ENCODE data around the gene HSD17B14. TPM values are rescaled to one million over a fixed set of nuclear protein-coding genes. Genes with fewer than 3 reads are reported as not detected.

HSD17B14 gene
- total and polyA plus RNA-seq, 4 donors, result 3.7 to 12.6 (median 8.1) TPM

- Histone ChIP-seq H3K27ac (ENCODE audit: low read depth in 1 of 2, low read length in 2 of 2) (peak overlapping the region; percentile 94 to 95), H3K4me1 (ENCODE audit: control insufficient read depth in 4 of 4, insufficient read depth in 4 of 4, low read length in 3 of 4) (peaks cover 5 to 9% (median 6%) of the 10 kb centered on the region in 4 donors), H3K4me3 (ENCODE audit: low read depth in 1 of 3, low read length in 3 of 3) (peak overlapping the region; percentile 55 to 71 (median 67)), H3K27me3 (ENCODE audit: control insufficient read depth in 4 of 4, insufficient read depth in 4 of 4, low read length in 3 of 4) (no peaks in the 10 kb centered on the region), H3K9me3 (ENCODE audit: control insufficient read depth in 4 of 4, low read length in 3 of 4) (no peaks in the 10 kb centered on the region), H3K36me3 (ENCODE audit: control insufficient read depth in 4 of 4, insufficient read depth in 3 of 4, low read depth in 1 of 4, low read length in 3 of 4) (peaks cover 0 to 6% (median 0%) of the 10 kb centered on the region in 4 donors), H3K9ac (ENCODE audit: low read depth in 1 of 2, low read length in 2 of 2) (peak overlapping the region in 1 of 2 donors; percentile 89)
- DNase-seq (ENCODE audit: low spot score), result peak; percentile 57
- TF ChIP-seq YY1 (IDR thresholded peaks at IDR 0.05) (no peak), JUND (IDR thresholded peaks at IDR 0.05) (no peak)
- 72% methylated on average over 14 of the region's 14 CpGs for WGBS
These were observed 30.9 kb upstream of the HSD17B14 start for GRCh38 chr19:48867123-48867745.

- TF ChIP-seq GABPA (IDR thresholded peaks at IDR 0.05 in 1 of 2, conservative IDR thresholded peaks at IDR 0.05 in 1 of 2) (no peak), RXRA (IDR thresholded peaks at IDR 0.05) (no peak), EGR1 (IDR thresholded peaks at IDR 0.05; ENCODE audit: low read depth in 2 of 2) (no peak), RAD21 (IDR thresholded peaks at IDR 0.05) (no peak), REST (IDR thresholded peaks at IDR 0.05) (no peak), TAF1 (conservative IDR thresholded peaks at IDR 0.05) (no peak), FOXA1 (IDR thresholded peaks at IDR 0.05) (no peak), HNF4A (conservative IDR thresholded peaks at IDR 0.05) (no peak), MAX (IDR thresholded peaks at IDR 0.05) (no peak), ZBTB33 (IDR thresholded peaks at IDR 0.05) (no peak)
- H3K27ac ChIP-seq (ENCODE audit: low read depth in 1 of 2, low read length in 2 of 2), result no peak overlapping the region
- no peak overlapping the region for H3K9ac ChIP-seq (ENCODE audit: low read depth in 1 of 2, low read length in 2 of 2)
- H3K9me3 ChIP-seq (ENCODE audit: control insufficient read depth in 4 of 4, low read length in 3 of 4), result no peaks in the 10 kb centered on the region
- peaks cover 5 to 9% (median 6%) of the 10 kb centered on the region in 4 donors for H3K4me1 ChIP-seq (ENCODE audit: control insufficient read depth in 4 of 4, insufficient read depth in 4 of 4, low read length in 3 of 4)
- no peak overlapping the region for H3K4me3 ChIP-seq (ENCODE audit: low read depth in 1 of 3, low read length in 3 of 3)
- peaks cover 0 to 6% (median 0%) of the 10 kb centered on the region in 4 donors for H3K36me3 ChIP-seq (ENCODE audit: control insufficient read depth in 4 of 4, insufficient read depth in 3 of 4, low read depth in 1 of 4, low read length in 3 of 4)
- no peak for DNase-seq (ENCODE audit: low spot score)
- H3K27me3 ChIP-seq (ENCODE audit: control insufficient read depth in 4 of 4, insufficient read depth in 4 of 4, low read length in 3 of 4), result no peaks in the 10 kb centered on the region
- WGBS, result 82% methylated on average over 6 of the region's 6 CpGs
These were observed 30.4 kb upstream of the HSD17B14 start for GRCh38 chr19:48866692-48867091.

- no peak overlapping the region for H3K4me3 ChIP-seq (ENCODE audit: low read depth in 1 of 3, low read length in 3 of 3)
- WGBS, result 80% methylated on average over 7 of the region's 7 CpGs
- TF ChIP-seq TAF1 (conservative IDR thresholded peaks at IDR 0.05), result no peak
- TF ChIP-seq HNF4A (conservative IDR thresholded peaks at IDR 0.05), result no peak
- no peak for TF ChIP-seq CTCF (IDR thresholded peaks at IDR 0.05; ENCODE audit: low read depth, low read length, missing input control)
- no peak for TF ChIP-seq ATF3 (IDR thresholded peaks at IDR 0.05)
- no peak for TF ChIP-seq JUND (IDR thresholded peaks at IDR 0.05)
- no peak for TF ChIP-seq GABPA (IDR thresholded peaks at IDR 0.05 in 1 of 2, conservative IDR thresholded peaks at IDR 0.05 in 1 of 2)
- TF ChIP-seq RXRA (IDR thresholded peaks at IDR 0.05), result no peak
- TF ChIP-seq REST (IDR thresholded peaks at IDR 0.05), result no peak
- no peak for TF ChIP-seq FOXA1 (IDR thresholded peaks at IDR 0.05)
- TF ChIP-seq FOXA2 (IDR thresholded peaks at IDR 0.05), result no peak
These were observed 26.5 kb upstream of the HSD17B14 start for GRCh38 chr19:48862827-48863226.

More at GRCh38 chr19:48862827-48863226, 26.5 kb upstream of the HSD17B14 start:
- Histone ChIP-seq H3K27ac (ENCODE audit: low read depth in 1 of 2, low read length in 2 of 2) (no peak overlapping the region), H3K36me3 (ENCODE audit: control insufficient read depth in 4 of 4, insufficient read depth in 3 of 4, low read depth in 1 of 4, low read length in 3 of 4) (peaks cover 0 to 6% (median 1%) of the 10 kb centered on the region in 4 donors), H3K9ac (ENCODE audit: low read depth in 1 of 2, low read length in 2 of 2) (no peak overlapping the region), H3K4me1 (ENCODE audit: control insufficient read depth in 4 of 4, insufficient read depth in 4 of 4, low read length in 3 of 4) (peaks cover 0 to 17% (median 7%) of the 10 kb centered on the region in 4 donors), H3K27me3 (ENCODE audit: control insufficient read depth in 4 of 4, insufficient read depth in 4 of 4, low read length in 3 of 4) (no peaks in the 10 kb centered on the region), H3K9me3 (ENCODE audit: control insufficient read depth in 4 of 4, low read length in 3 of 4) (no peaks in the 10 kb centered on the region)
- no peak for DNase-seq (ENCODE audit: low spot score)
